NCI-H1105 (cell line): Measurements from ENCODE around the gene ASCL1.
A peak's percentile ranks its signal among the peaks of the same experiment; 100 is the strongest.

ENCODE experiments used
- DNase-seq: peaks from one replicate; lab custom pipeline; 2025; lab: John Stamatoyannopoulos, UW

The ASCL1 gene

GRCh38 chr12:102951841-102952240, 5.6 kb upstream of the ASCL1 start:
- DNase-seq: peak; percentile 32

- DNase-seq: no peak
Observed at GRCh38 chr12:102953221-102953620, 4.3 kb upstream of the ASCL1 start.

GRCh38 chr12:102954134-102954533, 3.3 kb upstream of the ASCL1 start:
- DNase-seq: no peak

DNA sequence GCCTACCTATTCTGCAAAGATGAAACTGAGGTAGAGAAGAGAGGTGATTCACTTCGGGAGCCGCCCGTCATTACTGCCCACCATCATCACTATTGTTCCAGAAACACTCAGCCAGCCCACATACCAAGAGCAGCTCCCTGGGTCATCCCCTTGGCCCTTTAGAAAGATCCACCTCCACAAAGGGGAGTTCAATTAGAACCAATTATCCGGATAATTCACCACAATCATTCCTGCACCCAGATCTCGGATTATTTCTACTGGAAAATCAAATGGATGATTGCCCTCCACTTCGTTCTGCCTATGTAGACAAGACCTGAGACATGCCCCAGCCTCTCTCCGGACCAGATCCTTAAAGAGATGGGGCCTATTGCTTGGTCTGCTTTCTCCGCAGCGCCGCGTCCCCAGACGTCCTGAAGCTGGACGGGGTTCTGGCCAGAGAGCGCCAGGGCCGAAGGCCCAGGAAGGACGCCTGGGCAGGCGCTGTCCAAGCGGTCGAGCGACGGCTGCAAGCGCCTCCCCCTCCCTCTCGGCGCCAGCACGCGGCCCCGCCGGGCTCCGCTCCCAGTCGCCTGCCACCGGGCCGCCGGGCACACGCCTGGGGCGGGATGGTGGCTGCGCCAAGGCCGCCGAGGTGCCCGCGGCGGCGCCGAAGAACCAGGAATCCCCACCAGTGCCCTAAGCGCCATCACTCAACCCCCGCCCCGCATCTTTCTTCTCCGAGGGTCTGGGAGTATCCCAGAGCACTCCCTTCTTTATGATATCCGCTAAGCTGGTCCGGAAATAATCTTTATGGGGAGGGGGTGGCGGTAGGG, 1.3 kb upstream of the ASCL1 start:
- DNase-seq: peak; percentile 49

DNA sequence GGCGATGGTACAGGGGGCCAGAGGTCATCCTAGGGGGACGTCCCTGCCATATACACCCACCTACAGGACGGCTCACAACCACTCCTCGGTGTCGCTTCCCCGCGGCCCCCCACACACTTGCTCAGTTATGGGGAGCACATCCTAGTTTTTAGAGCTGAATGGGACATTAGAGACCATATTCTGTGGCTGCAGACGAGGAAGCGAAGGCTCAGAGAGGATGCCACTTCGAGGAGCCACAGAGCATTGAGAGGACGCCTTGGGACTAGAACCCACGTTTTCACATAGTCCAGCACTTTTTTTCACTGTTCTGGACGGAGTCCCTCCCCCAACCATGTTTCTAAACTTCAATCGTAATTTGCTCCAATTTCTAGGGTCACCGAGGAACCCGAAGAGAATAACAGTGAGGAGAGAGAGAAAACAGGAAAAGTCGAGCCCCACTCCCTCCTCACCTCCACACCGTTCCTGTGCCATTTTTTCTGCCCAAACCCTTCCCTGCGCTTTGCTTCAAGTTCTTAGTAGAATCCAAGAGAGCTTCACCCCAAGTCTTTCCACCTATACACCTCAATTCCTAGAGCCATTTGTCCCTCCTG, 641 bp upstream of the ASCL1 start:
- DNase-seq: no peak

DNA sequence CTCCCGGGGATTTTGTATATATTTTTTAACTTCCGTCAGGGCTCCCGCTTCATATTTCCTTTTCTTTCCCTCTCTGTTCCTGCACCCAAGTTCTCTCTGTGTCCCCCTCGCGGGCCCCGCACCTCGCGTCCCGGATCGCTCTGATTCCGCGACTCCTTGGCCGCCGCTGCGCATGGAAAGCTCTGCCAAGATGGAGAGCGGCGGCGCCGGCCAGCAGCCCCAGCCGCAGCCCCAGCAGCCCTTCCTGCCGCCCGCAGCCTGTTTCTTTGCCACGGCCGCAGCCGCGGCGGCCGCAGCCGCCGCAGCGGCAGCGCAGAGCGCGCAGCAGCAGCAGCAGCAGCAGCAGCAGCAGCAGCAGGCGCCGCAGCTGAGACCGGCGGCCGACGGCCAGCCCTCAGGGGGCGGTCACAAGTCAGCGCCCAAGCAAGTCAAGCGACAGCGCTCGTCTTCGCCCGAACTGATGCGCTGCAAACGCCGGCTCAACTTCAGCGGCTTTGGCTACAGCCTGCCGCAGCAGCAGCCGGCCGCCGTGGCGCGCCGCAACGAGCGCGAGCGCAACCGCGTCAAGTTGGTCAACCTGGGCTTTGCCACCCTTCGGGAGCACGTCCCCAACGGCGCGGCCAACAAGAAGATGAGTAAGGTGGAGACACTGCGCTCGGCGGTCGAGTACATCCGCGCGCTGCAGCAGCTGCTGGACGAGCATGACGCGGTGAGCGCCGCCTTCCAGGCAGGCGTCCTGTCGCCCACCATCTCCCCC, 777 bp downstream of the ASCL1 start:
- no peak for DNase-seq

- no peak for DNase-seq
Observed at GRCh38 chr12:102958830-102959176, 1.3 kb downstream of the ASCL1 start.

- peak; percentile 36 for DNase-seq
Observed at GRCh38 chr12:102959391-102959790, 1.9 kb downstream of the ASCL1 start.

- DNase-seq: peak; percentile 95
Observed at GRCh38 chr12:102960766-102961465, 3.4 kb downstream of the ASCL1 start.

GRCh38 chr12:102961466-102961855, 4.0 kb downstream of the ASCL1 start:
- peak; percentile 95 for DNase-seq

GRCh38 chr12:102962532-102962931, 5.1 kb downstream of the ASCL1 start:
- no peak for DNase-seq

- no peak for DNase-seq
Observed at GRCh38 chr12:102962986-102963385, 5.5 kb downstream of the ASCL1 start.

GRCh38 chr12:102963796-102964195, 6.3 kb downstream of the ASCL1 start:
- DNase-seq: no peak

DNA sequence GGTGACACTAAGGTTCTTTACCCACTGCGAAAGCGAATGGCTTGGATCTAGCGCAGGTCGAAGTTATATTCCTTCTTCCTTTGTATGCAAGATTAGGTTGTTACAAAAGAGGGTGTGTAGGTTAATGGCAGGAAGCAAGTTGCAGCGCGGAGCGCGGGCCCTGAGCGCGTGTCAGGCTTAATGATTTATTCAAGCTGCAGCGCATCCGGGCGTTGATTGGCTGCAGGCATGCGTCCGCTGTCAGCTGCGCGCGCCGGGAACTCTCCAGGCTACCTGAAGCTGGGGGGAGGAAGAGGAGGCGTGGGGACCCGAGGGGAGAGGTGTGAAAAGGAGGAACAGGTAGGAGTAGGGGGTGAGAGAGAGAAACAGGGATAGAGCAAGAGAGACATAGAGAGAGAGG, 7.4 kb downstream of the ASCL1 start:
- peak; percentile 78 for DNase-seq

GRCh38 chr12:102965281-102966155, 8.0 kb downstream of the ASCL1 start:
- peak; percentile 27 for DNase-seq

DNA sequence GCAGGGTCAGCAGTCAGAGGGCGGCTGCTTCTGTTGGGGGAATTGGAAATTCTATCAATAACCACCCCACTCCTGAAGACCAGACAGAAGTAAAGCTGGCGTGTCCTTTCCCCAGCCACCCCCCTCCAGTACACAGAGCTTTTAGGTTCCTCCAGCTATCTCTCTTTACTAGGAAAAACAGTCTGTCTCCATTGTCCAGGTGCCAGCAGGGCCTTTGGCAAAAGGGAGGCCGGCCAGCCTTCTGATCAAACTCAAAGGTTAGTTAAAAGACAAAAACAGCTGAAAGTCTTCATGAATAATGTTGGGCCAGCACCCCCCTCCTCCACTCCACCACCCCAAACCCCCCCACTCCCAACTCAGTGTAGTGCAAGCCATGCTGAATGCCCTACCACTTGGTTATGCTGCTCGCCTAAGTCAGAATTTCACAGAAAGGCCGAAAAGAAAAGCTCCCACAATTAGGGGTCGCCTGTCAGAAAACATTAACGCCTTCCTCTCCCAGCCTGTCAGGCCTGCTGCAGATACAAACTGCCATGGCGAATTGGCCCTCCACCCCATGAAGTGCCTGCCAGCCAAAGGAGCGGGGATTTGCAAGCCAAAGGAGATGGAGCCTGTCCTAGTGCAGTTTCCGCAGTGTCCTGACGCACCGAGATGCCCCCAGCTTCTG, 8.9 kb downstream of the ASCL1 start:
- no peak for DNase-seq

GRCh38 chr12:102970780-102971179, 13.3 kb downstream of the ASCL1 start:
- DNase-seq: no peak

DNA sequence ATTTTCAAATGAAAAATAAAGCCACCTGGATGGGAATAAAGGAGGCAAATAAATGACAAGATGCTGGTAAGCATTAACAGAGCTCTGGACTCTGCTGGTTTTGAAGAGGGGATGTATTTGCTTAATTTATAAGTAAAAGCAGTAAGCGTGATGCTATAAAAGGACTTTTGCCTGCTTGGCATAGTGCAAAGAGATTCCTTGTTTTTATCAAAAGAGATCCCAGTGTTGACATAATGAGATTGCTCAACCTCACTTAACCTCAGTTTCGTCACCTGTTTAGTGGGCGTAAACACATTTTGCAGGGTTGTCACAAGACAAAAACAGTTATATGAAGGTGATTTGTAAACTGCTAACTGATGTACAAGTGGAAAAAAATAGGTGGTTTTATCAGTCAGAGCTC, 13.8 kb downstream of the ASCL1 start:
- no peak for DNase-seq

DNA sequence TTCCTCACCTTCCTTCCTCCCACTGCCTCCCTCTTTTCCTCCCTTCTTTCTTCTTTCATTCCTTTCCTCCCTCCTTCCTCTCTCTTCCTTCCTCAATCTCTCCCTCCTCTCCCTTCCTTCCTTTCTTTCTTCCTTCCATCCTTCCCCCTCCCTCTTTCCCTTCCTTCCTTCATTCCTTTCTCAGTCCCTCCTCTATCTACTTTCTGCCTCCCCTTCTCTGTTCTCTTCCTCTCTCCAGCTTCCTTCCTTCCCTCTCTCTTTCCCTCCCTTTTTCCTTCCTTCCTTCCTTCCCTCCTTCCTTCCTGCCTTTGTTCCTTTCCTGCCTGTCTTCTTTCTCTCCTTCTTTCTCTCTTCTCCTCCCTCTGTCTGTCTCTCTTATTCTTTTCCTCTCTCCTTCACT, 16.1 kb downstream of the ASCL1 start:
- no peak for DNase-seq

DNA sequence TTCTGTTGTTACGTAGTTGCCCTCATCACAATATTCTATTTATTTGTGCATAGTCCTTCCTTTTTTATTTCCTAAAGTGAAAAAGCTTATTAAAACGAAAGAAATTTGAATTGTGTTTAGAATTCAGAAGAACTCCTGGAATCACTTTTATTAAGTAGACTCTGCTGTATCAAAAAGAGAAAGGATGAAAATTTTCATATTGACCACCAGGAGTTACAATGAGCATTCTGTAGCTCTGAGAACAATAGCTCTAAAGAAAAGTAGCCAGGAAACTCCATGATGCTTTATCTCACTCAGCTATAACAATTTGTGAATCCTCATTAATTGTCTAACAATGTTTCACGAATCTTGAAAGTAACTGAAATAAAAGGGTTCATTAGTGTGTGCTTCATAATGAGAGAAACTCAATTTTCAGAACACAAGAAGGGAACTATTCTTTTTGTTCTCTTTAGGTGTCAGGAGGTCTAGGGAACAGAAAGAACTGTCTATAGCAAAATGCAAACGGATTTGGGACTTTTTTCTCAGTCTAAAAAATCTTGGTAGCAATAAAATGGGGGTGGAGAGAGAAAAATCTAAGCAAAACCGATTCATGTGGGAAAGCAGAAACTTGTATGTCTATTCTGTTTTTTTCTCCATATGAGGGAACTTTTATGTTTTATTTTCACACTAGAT, 19.3 kb downstream of the ASCL1 start:
- DNase-seq: no peak
